ENCODE results near the gene COL11A1.

COL11A1 gene

DNA sequence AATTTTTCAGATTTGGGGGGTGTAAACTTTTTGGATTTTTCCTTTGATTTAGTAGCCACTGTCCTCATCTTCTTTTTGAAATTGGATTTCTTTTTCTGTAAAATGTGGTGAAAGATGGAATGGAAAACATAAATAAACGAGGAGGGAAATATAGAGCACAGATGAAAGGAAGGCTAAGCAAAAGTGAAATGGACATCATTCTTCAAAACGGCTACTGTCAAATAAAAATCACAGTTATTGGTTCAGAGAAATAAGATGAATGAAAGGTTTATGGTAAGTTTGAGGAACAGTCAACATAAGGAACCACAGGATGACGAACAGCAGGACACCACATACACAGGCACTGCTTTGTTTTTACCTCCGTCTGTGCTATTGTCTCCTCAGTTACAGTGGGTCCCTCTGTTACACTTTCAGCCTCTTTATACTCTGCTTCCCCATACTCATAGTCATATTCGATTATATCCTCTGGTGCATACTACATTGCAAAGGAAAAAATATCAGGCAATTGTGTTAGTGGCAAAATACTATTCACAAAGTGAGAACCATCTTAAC is 82.4 kb downstream of the COL11A1 start:
- Histone ChIP-seq H3K4me2 (ENCODE audit: low read length) (no peak overlapping the region), H4K20me1 (ENCODE audit: control insufficient read depth, insufficient read depth, low read depth, low read length) (no peaks in the 10 kb centered on the region), H3K27ac (ENCODE audit: low read depth, low read length) (no peak overlapping the region), H3F3A (ENCODE audit: control insufficient read depth, insufficient read depth) (no peaks in the 10 kb centered on the region), H3K4me1 (ENCODE audit: control insufficient read depth, low read length) (no peaks in the 10 kb centered on the region), H3K79me2 (ENCODE audit: control insufficient read depth, low read length) (no peaks in the 10 kb centered on the region), H3K36me3 (ENCODE audit: control insufficient read depth, low read length) (no peaks in the 10 kb centered on the region), H3K4me3 (ENCODE audit: low read length) (no peak overlapping the region), H3K27me3 (ENCODE audit: control insufficient read depth, low read length) (no peaks in the 10 kb centered on the region), H3K9me2 (replicated peaks; ENCODE audit: control insufficient read depth, low read length) (no peaks in the 10 kb centered on the region), H3K9me3 (ENCODE audit: control insufficient read depth, insufficient read depth, low read length) (no peaks in the 10 kb centered on the region)
- TF ChIP-seq, protein P1, sequence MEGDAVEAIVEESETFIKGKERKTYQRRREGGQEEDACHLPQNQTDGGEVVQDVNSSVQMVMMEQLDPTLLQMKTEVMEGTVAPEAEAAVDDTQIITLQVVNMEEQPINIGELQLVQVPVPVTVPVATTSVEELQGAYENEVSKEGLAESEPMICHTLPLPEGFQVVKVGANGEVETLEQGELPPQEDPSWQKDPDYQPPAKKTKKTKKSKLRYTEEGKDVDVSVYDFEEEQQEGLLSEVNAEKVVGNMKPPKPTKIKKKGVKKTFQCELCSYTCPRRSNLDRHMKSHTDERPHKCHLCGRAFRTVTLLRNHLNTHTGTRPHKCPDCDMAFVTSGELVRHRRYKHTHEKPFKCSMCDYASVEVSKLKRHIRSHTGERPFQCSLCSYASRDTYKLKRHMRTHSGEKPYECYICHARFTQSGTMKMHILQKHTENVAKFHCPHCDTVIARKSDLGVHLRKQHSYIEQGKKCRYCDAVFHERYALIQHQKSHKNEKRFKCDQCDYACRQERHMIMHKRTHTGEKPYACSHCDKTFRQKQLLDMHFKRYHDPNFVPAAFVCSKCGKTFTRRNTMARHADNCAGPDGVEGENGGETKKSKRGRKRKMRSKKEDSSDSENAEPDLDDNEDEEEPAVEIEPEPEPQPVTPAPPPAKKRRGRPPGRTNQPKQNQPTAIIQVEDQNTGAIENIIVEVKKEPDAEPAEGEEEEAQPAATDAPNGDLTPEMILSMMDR (IDR thresholded peaks at IDR 0.05; ENCODE audit: low read depth, low read length, poor library complexity, severe bottlenecking): no peak
- no peak for TF ChIP-seq EZH2phosphoT487 (IDR thresholded peaks at IDR 0.05; ENCODE audit: borderline replicate concordance, low read length)

DNA sequence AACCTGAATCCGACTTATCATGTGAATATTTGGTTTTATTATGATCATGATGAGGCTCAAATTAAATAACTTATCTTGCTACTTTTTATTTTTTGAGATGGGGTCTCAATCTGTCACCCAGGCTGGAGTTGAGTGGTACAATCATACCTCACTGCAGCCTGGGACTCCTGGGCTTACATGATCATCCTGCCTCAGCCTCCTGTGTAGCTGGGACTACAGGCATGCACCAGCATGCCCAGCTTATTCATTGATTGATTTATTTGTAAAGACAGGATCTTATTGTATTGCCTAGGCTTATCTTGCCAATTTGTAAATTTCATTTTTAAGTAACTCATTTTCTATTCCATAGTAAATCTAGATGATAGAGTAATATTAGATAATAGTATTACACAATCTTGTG is 84.3 kb downstream of the COL11A1 start:
- no peak for TF ChIP-seq EZH2phosphoT487 (IDR thresholded peaks at IDR 0.05; ENCODE audit: borderline replicate concordance, low read length)
- TF ChIP-seq, protein P1 (IDR thresholded peaks at IDR 0.05; ENCODE audit: low read depth, low read length, poor library complexity, severe bottlenecking): no peak

DNA sequence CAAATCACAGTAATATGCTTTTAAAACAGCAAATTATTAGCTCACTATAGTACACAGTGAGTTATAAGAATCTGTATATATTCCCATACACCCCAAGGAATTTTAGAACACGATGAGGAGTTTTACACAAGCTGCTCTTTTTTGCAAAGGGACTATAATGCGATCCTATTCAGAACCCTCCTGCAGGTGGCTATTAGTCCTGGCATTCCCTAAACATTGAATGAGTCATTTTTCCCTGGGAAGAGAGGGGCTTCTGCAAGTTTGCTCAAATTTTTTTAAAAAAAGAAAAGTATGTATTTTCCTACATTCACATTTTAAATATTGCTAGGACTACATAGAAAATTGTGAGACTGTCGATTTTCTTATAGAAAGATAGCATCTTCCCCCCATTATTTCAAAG is 106.3 kb downstream of the COL11A1 start:
- TF ChIP-seq, protein P1 (IDR thresholded peaks at IDR 0.05; ENCODE audit: low read depth, low read length, poor library complexity, severe bottlenecking): no peak
- TF ChIP-seq EZH2phosphoT487 (IDR thresholded peaks at IDR 0.05; ENCODE audit: borderline replicate concordance, low read length): no peak
- Histone ChIP-seq H3K4me3 (ENCODE audit: low read length) (no peak overlapping the region), H3K36me3 (ENCODE audit: control insufficient read depth, low read length) (no peaks in the 10 kb centered on the region), H4K20me1 (ENCODE audit: control insufficient read depth, insufficient read depth, low read depth, low read length) (no peaks in the 10 kb centered on the region), H3K9me3 (ENCODE audit: control insufficient read depth, insufficient read depth, low read length) (no peaks in the 10 kb centered on the region), H3K27ac (ENCODE audit: low read depth, low read length) (no peak overlapping the region), H3F3A (ENCODE audit: control insufficient read depth, insufficient read depth) (no peaks in the 10 kb centered on the region), H3K4me2 (ENCODE audit: low read length) (no peak overlapping the region), H3K4me1 (ENCODE audit: control insufficient read depth, low read length) (no peaks in the 10 kb centered on the region), H3K9me2 (replicated peaks; ENCODE audit: control insufficient read depth, low read length) (no peaks in the 10 kb centered on the region), H3K79me2 (ENCODE audit: control insufficient read depth, low read length) (no peaks in the 10 kb centered on the region), H3K27me3 (ENCODE audit: control insufficient read depth, low read length) (no peaks in the 10 kb centered on the region)

More for the DNA sequence above, 84.3 kb downstream of the COL11A1 start:
- no peak overlapping the region for H3K4me2 ChIP-seq (ENCODE audit: low read length)
- no peaks in the 10 kb centered on the region for H3K9me3 ChIP-seq (ENCODE audit: control insufficient read depth, insufficient read depth, low read length)
- no peaks in the 10 kb centered on the region for H3F3A ChIP-seq (ENCODE audit: control insufficient read depth, insufficient read depth)
- H3K79me2 ChIP-seq (ENCODE audit: control insufficient read depth, low read length): no peaks in the 10 kb centered on the region
- H3K27ac ChIP-seq (ENCODE audit: low read depth, low read length): no peak overlapping the region
- H3K4me3 ChIP-seq (ENCODE audit: low read length): no peak overlapping the region
- no peaks in the 10 kb centered on the region for H4K20me1 ChIP-seq (ENCODE audit: control insufficient read depth, insufficient read depth, low read depth, low read length)
- H3K27me3 ChIP-seq (ENCODE audit: control insufficient read depth, low read length): no peaks in the 10 kb centered on the region
- no peaks in the 10 kb centered on the region for H3K4me1 ChIP-seq (ENCODE audit: control insufficient read depth, low read length)
- H3K36me3 ChIP-seq (ENCODE audit: control insufficient read depth, low read length): no peaks in the 10 kb centered on the region
- H3K9me2 ChIP-seq (replicated peaks; ENCODE audit: control insufficient read depth, low read length): no peaks in the 10 kb centered on the region

Measured in DOHH2 (cell line).